Measurements from ENCODE around the gene TNFRSF13B. TPM values are rescaled to one million over a fixed set of nuclear protein-coding genes. Genes with fewer than 3 reads are reported as not detected.
"Not testable (repeated sequence)": the region's sequence is repeated elsewhere in the genome, so short reads cannot be mapped to it uniquely, and the experiment has no call there.

The TNFRSF13B gene
- total RNA-seq, 1 experiment from 2014 or later = not detected

GRCh38 chr17:17004997-17005614, 33.2 kb upstream of the TNFRSF13B start:
- DNase-seq (ENCODE audit: low read depth) = not testable (repeated sequence)

- DNase-seq (ENCODE audit: low read depth) = no peak
Observed at GRCh38 chr17:17004251-17004996, 32.5 kb upstream of the TNFRSF13B start.

- DNase-seq (ENCODE audit: low read depth) = not testable (repeated sequence)
Observed at GRCh38 chr17:17002731-17003715, 31.1 kb upstream of the TNFRSF13B start.

- DNase-seq (ENCODE audit: low read depth) = peak; percentile 53
Observed at GRCh38 chr17:17001874-17002520, 30.1 kb upstream of the TNFRSF13B start.

GRCh38 chr17:17001076-17001777, 29.3 kb upstream of the TNFRSF13B start:
- DNase-seq (ENCODE audit: low read depth) = no peak

GRCh38 chr17:16999931-17000625, 28.2 kb upstream of the TNFRSF13B start:
- no peak for DNase-seq (ENCODE audit: low read depth)

GRCh38 chr17:16997514-16998429, 25.9 kb upstream of the TNFRSF13B start:
- no peak for DNase-seq (ENCODE audit: low read depth)

GRCh38 chr17:16996726-16997125, 24.8 kb upstream of the TNFRSF13B start:
- not testable (repeated sequence) for DNase-seq (ENCODE audit: low read depth)

- no peak for DNase-seq (ENCODE audit: low read depth)
Observed at GRCh38 chr17:16995930-16996329, 24.0 kb upstream of the TNFRSF13B start.

GRCh38 chr17:16994631-16995030, 22.7 kb upstream of the TNFRSF13B start:
- no peak for DNase-seq (ENCODE audit: low read depth)

- peak; percentile 57 for DNase-seq (ENCODE audit: low read depth)
Observed at GRCh38 chr17:16991349-16992009, 19.6 kb upstream of the TNFRSF13B start.

- DNase-seq (ENCODE audit: low read depth) = peak; percentile 12
Observed at GRCh38 chr17:16989953-16990860, 18.3 kb upstream of the TNFRSF13B start.

- DNase-seq (ENCODE audit: low read depth) = no peak
Observed at GRCh38 chr17:16989230-16989952, 17.5 kb upstream of the TNFRSF13B start.

GRCh38 chr17:16988749-16989229, 16.9 kb upstream of the TNFRSF13B start:
- DNase-seq (ENCODE audit: low read depth) = no peak

GRCh38 chr17:16987830-16988601, 16.1 kb upstream of the TNFRSF13B start:
- DNase-seq (ENCODE audit: low read depth) = peak; percentile 87

Measured in LHCN-M2 (cell line).